AG20443 (cell line): ENCODE data around the gene MMP10.
"Not testable (repeated sequence)": the region's sequence is repeated elsewhere in the genome, so short reads cannot be mapped to it uniquely, and the experiment has no call there.

Experiments
- DNase-seq: peaks from one replicate; pipeline ENCODE4 v3.0.0; 2012; ENCODE audit warnings: low spot score, mixed read lengths

The MMP10 gene

DNA sequence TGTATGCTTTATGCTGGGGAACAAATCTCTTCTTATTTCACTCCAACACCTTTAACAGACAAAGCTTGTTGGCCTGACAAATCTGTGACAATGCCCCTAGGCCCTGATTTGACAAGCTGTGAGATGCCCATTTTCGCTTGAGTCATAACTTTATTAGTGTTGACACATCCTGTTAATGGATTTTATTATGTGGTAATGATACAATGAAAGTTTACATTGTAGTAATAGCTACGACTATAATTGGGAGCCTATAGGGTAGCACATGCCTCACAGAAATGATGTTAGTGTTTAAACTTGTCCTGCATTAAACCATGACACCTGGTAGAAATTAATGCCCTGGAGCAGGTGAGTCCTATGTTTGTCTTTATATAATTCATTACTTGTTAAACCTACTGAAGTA, 3.3 kb upstream of the MMP10 start:
- DNase-seq = no peak

DNA sequence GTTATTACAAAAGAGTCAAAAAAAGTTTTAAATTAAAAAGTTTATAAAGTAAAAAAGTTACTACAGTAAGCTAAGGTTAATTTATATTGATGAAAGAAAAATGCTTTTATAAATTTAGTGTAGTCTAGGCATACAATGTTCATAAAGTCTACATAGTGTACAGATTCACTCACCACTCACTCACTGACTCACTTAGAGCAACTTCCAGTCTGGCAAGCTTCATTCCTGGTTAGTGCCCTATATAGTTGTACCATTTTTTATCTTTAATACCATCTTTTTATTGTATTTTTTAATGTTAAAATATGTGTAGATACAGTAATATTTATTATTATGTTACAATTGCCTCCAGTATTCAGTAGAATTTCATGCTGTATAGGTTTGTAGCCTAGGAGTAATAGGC, 2.6 kb upstream of the MMP10 start:
- DNase-seq = no peak

DNA sequence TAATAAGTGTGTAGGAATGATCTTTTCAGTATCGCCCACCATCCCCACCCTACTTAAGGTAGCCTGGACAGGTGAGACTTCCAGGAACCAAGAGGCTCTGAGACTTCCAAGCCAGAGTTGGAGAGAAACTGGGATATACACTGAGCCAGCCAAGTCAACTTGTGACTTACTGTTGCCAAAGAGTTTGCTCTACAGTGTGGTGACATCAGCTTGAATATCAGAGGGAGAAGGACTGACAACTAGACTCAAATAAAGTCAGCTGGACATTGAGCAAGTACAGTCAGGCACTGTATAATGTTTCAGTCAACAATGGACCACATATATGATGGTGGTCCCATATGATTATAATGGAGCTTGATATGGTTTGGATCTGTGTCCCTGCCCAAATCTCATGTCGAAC, 1.2 kb upstream of the MMP10 start:
- DNase-seq = no peak

DNA sequence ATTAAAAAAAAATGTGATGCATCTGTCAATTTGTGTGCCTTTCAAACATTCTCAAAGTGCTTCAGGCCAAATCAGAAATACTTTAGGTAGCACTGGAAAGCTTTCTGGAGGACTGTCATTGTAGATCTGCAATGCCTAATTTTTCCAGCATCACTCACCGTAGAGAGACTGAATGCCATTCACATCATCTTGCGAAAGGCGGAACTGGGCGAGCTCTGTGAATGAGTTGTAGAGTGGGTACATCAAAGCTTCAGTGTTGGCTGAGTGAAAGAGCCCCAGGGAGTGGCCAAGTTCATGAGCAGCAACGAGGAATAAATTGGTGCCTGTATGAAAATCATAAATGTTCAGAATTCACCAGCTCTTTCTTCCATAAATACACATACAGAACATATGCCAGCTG, 4.0 kb downstream of the MMP10 start:
- no peak for DNase-seq

DNA sequence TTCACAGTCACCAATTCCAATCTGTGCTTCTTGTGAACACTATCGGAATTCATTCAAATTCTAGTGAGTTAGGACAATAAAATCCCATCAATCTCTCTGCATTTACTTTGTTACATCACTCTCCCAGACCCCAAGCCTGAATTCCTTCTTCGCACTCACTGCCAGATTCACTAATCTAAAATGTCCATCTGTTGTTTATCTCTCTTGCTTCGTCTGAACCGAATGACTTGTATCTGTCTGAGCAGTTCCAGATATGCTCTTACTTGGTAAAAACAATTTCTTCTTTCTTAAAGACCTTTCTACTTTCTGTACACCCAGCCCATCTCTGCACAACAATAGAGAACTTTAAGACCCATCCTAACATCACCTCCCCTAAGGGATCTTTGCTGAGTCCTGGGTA, 7.0 kb downstream of the MMP10 start:
- no peak for DNase-seq

DNA sequence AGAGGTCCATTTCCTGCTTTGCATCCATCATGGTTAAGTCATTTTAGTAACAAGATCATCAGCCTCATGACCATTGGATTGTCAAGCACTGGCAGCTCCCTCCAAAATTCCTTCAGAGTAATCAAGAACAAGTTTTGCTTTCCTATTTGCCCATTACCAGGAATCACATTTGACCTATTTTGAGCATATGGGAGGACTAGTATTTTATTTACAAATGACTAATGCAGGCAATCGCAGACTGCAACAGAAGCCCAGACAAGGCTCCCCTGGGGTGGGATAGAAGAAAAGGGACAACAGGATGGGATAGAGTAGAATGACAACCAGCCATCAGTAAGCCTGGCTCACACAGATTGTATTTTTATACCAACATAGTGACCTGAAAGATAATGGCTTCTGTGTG, 9.1 kb downstream of the MMP10 start:
- no peak for DNase-seq

DNA sequence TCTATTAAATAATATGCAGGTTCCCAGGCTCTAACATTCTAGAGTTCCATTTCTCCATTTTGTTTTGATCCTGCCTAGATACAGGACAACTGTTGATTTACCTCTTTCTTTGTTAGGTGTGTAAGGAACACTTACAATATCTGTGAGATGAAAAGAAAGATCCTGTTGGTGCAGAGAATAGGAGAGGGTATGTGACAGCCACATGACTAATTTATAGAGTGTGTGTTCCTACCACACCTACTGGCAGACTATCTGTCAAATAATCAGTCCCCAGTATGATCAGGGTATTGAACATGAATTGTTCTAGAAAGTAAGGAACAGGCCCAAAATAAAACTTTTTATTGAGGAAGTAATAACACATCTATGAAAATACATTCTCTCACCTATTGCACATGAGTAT, 10.2 kb downstream of the MMP10 start:
- DNase-seq = no peak

DNA sequence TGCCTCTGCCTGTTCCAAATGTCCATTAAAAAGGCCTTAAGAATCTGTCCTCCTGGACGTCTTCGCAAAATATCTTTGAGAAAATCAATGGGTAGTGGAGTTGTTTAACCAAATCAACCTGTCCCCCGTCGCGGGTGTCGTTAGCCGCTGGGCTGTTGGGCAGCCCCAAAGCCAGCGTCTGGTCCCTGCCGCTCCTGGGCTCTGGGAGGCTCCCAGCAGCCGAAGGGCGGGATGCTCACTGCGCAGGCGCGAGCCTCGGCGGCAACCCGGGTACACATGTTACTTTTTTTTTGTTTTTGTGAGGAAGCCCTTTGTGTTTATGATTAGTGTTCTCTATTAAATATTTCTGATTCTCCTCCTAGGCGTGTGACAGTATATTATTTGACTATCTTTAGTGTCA, 12.6 kb downstream of the MMP10 start:
- peak; percentile 22 for DNase-seq

DNA sequence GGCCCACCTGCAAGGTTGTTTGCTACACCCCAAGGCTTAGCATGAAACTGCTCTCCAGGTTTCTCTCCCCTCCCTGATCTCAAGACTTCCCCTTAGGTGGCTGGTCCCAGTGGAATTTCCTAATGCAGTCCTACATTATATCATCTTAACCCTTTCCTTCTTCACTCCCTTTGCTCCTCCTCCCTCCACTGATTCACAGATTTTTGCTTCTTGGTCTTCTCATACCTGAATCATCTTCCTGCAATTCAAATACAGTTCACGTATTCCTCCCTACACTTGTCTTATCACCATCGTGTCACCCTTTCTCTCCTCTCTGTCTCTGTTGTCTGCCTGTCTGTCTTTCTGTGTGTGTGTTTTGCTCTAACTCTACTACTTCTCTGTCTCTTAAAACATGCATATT, 17.0 kb downstream of the MMP10 start:
- DNase-seq = no peak

DNA sequence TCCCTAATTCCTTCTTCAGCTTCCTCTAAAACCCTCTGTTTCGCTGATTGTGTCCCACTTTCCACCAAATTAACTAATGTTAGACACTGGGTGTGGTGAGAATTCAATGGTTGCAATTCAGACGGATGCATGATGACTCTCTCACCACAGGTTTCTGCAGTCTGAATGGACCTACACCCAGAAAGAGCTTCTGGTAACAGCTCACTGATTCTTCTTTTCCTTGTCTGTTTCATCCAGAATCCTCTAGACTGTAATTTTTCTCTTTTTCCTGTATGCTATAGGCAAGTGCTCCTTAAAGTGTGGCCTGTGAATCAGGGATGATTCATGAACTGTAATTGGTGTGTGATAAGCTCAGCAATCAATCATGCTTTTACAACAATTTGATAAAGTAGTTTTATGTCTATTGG, 18.1 kb downstream of the MMP10 start:
- peak; percentile 48 for DNase-seq

DNA sequence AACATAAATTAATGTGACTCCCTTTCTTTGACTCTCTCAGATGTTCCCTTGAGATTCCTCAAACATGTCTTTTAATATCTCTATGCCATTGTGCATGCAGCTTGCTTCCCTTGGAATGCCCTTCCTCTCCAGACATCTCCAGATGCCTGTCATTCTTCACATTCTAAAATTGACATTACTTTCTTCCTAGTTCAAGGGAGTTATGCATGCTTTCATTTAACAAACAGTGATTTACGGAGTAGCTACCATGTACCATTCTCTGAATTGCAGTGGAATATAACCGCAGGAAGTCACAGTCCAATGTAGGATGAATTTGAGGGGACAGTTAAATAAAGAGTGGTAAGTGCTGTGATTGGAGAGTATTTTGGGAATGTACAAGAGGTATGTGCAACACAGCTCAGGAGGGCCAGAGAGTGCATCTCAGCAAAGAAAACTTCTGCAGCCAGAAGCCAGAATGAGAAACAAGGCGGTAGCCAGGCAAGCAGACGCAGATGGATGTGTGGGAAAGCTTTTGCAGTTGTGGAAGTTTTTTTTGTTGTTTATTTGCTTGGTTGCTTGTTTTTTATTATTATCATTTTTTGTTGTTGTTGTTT, 18.7 kb downstream of the MMP10 start:
- peak; percentile 17 for DNase-seq

DNA sequence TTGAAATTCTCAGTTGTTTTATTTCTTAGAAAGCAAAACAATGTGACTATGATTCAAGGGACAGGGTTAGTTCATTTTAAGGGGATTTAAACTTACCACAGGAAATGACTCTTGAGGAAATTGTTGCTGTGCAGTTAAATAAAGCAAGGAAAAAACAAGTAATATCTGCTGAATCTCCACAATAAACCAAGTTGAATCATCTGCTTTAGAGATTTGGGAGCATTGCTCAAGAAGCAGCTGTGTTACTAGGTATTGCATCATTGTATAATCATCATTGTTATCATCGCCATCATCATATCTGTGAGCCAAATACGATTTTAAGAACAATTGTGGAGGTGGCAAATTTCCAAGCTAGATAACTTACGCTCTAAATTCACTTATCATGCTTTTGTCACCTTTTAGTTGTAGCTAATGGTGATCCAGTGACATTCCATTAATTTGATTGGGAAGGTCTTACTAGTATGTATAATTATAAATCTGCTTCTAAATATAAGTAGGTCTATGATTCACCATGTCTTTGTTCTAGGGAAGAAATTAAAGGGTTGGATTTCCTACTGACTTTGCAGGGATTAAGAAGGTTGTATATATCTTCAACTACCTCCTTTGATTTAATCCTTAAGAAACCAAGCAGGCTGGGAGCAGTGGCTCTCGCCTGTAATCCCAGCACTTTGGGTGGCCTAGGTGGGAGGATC, 19.9 kb downstream of the MMP10 start:
- peak; percentile 77 for DNase-seq

DNA sequence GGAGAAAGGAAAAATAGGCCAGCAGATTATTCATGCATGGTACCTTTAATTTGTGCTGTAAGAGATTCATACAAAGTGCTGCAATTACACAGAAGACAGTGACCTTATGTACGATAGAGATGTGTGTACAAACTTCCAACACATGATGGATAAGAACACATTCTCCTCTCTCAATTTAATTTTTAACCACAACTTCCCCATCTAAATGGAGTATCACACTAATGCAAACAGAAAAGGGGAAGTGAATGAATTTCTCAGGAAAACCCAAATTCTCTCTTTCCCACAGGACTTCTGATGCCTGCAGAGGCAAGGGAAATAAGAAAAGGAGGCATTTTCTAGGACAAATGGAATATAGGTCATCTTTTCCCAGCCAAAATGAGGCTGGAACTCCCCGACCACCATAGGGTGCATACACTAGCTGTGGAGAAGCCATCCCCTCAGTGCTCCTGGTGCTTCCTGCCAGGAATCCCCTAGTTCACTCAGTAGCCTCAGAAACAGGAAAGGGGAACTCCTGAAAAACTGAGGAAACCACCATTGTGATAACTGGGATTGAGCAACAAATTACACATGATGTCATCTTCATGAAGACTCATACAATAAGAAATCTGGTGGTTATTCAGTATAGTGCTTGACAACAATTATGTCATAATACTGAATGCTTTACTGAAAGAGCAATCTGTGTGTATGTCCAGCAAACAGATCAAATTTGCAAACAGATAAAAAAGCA, 22.4 kb downstream of the MMP10 start:
- DNase-seq = peak; percentile 33

DNA sequence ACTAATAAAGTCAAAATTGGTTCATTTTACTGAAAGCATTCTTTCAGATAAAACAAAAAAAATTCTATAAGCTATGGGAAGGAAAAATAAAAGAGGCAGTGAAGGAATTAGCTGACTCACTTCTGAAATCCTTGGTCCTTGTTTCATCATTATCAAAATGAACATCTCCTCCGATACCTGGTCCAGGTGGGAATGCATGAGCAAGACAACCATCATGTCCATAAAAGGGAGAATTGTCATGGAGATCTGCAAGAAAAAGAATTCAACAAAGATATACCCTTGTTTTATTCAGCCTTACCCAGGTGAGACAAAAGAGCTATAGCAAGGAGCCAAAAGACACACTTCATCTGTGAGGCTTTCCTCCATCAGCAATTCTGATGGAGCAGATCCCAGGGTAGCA, 27.2 kb downstream of the MMP10 start:
- no peak for DNase-seq

DNA sequence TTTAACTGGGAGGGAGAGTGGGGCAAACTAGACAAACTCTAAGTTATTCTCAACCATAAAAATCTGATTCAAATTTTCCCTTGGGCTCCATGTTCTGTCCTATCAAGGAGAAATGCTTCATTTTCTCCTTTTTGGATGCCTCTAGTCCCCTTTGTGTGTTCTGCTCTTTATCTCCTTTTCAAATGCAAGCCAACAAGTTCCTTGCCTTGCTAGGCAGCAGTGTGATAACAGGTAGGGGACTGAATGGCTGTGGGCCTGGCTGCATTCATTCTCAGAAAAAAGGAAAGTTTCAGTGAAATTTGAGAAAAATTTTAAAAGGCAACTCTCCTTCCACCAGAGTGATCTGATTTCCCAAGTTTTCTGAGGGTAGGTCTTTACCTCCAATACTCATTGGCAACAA, 28.8 kb downstream of the MMP10 start:
- DNase-seq = no peak

DNA sequence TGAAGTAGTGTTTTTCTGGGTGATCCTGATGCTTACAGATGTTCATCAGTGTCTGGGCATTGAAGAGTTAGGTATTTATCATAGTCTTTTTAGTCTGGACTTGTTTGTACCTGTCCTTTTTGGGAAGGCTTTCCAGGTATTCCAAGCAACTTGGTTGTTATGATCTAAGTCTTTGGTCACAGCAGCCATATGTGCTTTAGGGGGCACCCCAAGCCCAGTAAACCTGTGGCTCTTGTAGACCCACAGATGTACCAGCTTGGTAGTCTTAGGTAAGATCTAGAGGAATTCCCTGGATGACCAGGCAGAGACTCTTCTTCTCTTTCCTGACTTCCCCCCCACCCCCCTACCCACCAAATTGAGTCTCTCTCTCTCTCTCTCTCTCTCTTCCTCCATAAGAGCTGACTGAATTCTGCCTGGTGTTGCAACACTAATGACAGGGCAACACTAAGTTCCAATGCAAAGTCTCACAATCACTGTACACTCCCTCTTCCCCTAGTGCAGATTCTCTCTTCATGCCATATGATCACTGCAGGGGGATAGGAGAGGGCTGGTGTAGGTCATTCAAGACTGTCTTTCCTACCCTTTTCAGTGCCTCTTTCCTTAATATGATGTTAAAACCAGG, 31.2 kb downstream of the MMP10 start:
- no peak for DNase-seq

DNA sequence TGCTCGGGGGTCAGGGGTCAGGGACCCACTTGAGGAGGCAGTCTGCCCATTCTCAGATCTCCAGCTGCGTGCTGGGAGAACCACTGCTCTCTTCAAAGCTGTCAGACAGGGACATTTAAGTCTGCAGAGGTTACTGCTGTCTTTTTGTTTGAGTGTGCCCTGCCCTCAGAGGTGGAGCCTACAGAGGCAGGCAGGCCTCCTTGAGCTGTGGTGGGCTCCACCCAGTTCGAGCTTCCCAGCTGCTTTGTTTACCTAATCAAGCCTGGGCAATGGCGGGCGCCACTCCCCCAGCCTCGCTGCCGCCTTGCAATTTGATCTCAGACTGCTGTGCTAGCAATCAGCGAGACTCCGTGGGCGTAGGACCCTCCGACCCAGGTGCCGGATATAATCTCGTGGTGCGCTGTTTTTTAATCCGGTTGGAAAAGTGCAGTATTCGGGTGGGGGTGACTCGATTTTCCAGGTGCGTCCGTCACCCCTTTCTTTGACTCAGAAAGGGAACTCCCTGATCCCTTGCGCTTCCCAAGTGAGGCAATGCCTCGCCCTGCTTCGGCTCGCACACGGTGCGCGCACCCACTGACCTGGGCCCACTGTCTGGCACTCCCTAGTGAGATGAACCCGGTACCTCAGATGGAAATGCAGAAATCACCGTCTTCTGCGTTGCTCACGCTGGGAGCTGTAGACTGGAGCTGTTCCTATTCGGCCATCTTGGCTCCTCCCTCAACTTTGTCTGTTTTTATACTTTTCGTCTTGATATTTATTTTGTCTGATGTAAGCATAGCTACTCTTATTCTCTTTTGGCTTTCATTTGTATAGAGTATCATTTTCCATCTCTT, 33.5 kb downstream of the MMP10 start:
- not testable (repeated sequence) for DNase-seq

DNA sequence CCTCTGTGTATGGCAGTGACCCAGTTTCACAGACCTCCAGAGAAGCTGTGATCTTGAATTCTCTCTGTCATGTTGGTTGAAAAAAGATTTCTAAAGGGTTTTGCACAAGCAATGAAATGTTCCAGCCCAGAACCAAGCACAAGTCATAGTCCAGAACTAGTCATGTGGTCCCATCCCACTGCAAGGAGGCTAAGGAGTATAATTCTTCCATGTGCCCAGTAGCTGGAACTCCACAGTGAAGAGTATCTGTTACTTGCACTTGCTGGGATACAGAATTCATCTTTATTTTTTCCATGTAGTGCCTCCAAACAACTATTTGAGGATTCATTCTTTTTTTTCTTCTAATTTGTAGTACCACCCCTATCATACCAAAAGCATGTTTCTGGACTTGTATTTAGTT, 45.8 kb downstream of the MMP10 start:
- no peak for DNase-seq

DNA sequence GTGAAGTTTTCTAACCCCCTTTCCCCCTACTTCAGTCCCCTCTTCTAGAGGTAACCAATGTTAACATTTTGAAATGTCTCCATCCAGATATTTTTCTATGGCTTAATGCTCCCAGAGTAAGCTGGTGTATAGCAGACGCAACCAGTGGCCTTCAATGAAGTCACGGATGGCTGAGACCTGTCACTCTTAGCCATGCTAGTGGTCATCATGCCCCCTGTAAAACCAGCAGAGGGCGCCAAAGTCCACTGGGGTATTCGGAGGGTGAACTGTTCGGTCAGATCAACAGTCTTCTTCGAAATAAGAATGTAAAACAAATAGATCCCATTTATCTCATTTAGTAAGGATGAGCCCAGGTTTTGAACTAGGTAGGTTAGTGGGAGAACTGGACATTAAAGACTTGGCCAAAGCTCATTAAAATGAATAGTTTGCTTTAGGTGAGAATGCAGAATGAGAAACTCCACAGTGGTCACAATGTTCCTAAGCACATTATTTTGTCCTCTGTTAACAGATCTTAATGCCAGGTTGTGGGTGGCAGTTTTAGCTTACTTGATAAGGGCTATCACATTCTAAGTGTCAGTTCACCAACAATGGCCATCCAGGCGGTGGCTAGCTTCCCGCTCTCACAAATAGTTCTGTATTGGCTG, 47.1 kb downstream of the MMP10 start:
- peak; percentile 66 for DNase-seq

DNA sequence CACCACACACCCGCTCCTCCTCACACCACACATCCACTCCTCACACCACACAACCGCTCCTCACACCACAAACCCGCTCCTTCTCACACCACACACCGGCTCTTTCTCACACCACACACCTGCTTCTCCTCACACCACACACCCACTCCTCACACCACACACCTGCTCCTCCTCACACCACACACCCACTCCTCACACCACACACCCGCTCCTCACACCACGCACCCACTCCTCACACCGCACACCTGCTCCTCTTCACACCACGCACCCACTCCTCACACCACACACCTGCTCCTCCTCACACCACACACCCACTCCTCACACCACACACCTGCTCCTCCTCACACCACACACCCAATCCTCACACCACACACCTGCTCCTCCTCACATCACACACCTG, 49.5 kb downstream of the MMP10 start:
- not testable (repeated sequence) for DNase-seq
